Mesothelial cell of epicardium (in vitro differentiated cells): ENCODE data around the gene DYSF. TPM values are rescaled to one million over a fixed set of nuclear protein-coding genes. Genes with fewer than 3 reads are reported as not detected.
"Not testable (repeated sequence)": the region's sequence is repeated elsewhere in the genome, so short reads cannot be mapped to it uniquely, and the experiment has no call there.

ENCODE experiments used
- DNase-seq, 2 experiments: peaks; one replicate each; pipeline ENCODE4 v3.0.0; 2021; ENCODE audit warnings: low spot score in 2 of 2; ENCODE audit not compliant: unreplicated experiment in 2 of 2
- H3K27ac Mint-ChIP-seq: 2 replicates; pipeline ENCODE4 v1.8.0; 2021; ENCODE audit warnings: mixed read lengths
- H3K27me3 Mint-ChIP-seq: 2 replicates; pipeline ENCODE4 v1.8.0; 2021; ENCODE audit warnings: low read depth, mixed read lengths
- H3K36me3 Mint-ChIP-seq: 2 replicates; pipeline ENCODE4 v1.8.0; 2021; ENCODE audit warnings: mixed read lengths
- H3K4me1 Mint-ChIP-seq: 2 replicates; pipeline ENCODE4 v1.8.0; 2021; ENCODE audit warnings: mixed read lengths
- H3K4me3 Mint-ChIP-seq: 2 replicates; pipeline ENCODE4 v1.8.0; 2021; ENCODE audit warnings: mild to moderate bottlenecking, moderate library complexity, mixed read lengths
- H3K9me3 Mint-ChIP-seq: 2 replicates; pipeline ENCODE4 v1.8.0; 2021; ENCODE audit warnings: mixed read lengths
- CTCF ChIP-seq: fragments of 200-600 bp; sonication (generic); IDR thresholded peaks from one replicate; pipeline ENCODE4 v1.5.0; 2021; ENCODE audit warnings: antibody characterized with exemption; ENCODE audit not compliant: unreplicated experiment
- total RNA-seq: library from RNA; stranded (reverse); gene quantifications from 3 replicates; pipeline ENCODE4 v1.2.1, GENCODE V29; 2021

Gene DYSF
- total RNA-seq, 1 donor from 2014 or later: 0.96 TPM

- Mint-ChIP-seq H3K4me3 (no peak overlapping the region), H3K36me3 (peaks cover 3% of the 10 kb centered on the region), H3K9me3 (peaks cover 10% of the 10 kb centered on the region), H3K27me3 (no peaks in the 10 kb centered on the region), H3K4me1 (peaks cover 7% of the 10 kb centered on the region), H3K27ac (no peak overlapping the region)
- no peak for DNase-seq
- no peak for TF ChIP-seq CTCF
Measured at GRCh38 chr2:71643674-71644357, 190.5 kb downstream of the DYSF start.

GRCh38 chr2:71646028-71646427, 192.7 kb downstream of the DYSF start:
- no peak for TF ChIP-seq CTCF
- no peak for DNase-seq
- H3K27ac Mint-ChIP-seq: no peak overlapping the region
- H3K36me3 Mint-ChIP-seq: peaks cover 3% of the 10 kb centered on the region
- peaks cover 7% of the 10 kb centered on the region for H3K4me1 Mint-ChIP-seq
- no peak overlapping the region for H3K4me3 Mint-ChIP-seq
- H3K27me3 Mint-ChIP-seq: no peaks in the 10 kb centered on the region
- H3K9me3 Mint-ChIP-seq: peaks cover 10% of the 10 kb centered on the region

GRCh38 chr2:71647356-71647755, 194.0 kb downstream of the DYSF start:
- Mint-ChIP-seq H3K4me3 (no peak overlapping the region), H3K36me3 (peaks cover 3% of the 10 kb centered on the region), H3K4me1 (peaks cover 7% of the 10 kb centered on the region), H3K27ac (no peak overlapping the region), H3K27me3 (no peaks in the 10 kb centered on the region), H3K9me3 (peaks cover 10% of the 10 kb centered on the region)
- no peak for DNase-seq
- no peak for TF ChIP-seq CTCF

- no peaks in the 10 kb centered on the region for H3K27me3 Mint-ChIP-seq
- no peak overlapping the region for H3K4me3 Mint-ChIP-seq
- no peak for DNase-seq
- no peak overlapping the region for H3K27ac Mint-ChIP-seq
- no peak for TF ChIP-seq CTCF
- no peaks in the 10 kb centered on the region for H3K4me1 Mint-ChIP-seq
- peaks cover 11% of the 10 kb centered on the region for H3K36me3 Mint-ChIP-seq
- H3K9me3 Mint-ChIP-seq: peaks cover 25% of the 10 kb centered on the region
Measured at GRCh38 chr2:71655498-71655897, 202.1 kb downstream of the DYSF start.

GRCh38 chr2:71658256-71658655, 204.9 kb downstream of the DYSF start:
- DNase-seq, H3K4me3 Mint-ChIP-seq, H3K27ac Mint-ChIP-seq, H3K4me1 Mint-ChIP-seq, H3K27me3 Mint-ChIP-seq: not testable (repeated sequence)
- peaks cover 11% of the 10 kb centered on the region for H3K36me3 Mint-ChIP-seq
- H3K9me3 Mint-ChIP-seq: peaks cover 19% of the 10 kb centered on the region

- no peak overlapping the region for H3K4me3 Mint-ChIP-seq
- peaks cover 11% of the 10 kb centered on the region for H3K36me3 Mint-ChIP-seq
- DNase-seq: no peak
- H3K4me1 Mint-ChIP-seq: no peaks in the 10 kb centered on the region
- TF ChIP-seq CTCF: no peak
- H3K9me3 Mint-ChIP-seq: peaks cover 19% of the 10 kb centered on the region
- H3K27ac Mint-ChIP-seq: no peak overlapping the region
- no peaks in the 10 kb centered on the region for H3K27me3 Mint-ChIP-seq
Measured at GRCh38 chr2:71658771-71659170, 205.4 kb downstream of the DYSF start.
